Fibroblast of villous mesenchyme (primary cell): ENCODE data around the gene ZNF821. TPM values are rescaled to one million over a fixed set of nuclear protein-coding genes. Genes with fewer than 3 reads are reported as not detected.

Source experiments
- DNase-seq: peaks from one replicate; pipeline ENCODE4 v3.0.0-alpha.2; 2010; ENCODE audit warnings: low read depth
- H3K4me3 ChIP-seq: 2 replicates; pipeline ENCODE4 v1.5.1; 2011; ENCODE audit warnings: low read depth, mild to moderate bottlenecking, low read length
- total RNA-seq: library from RNA; depleted of rRNA; stranded (reverse); fragments of >200 nt; gene quantifications from 2 replicates; pipeline ENCODE4 v1.2.3, GENCODE V29; 2012
- TF ChIP-seq, protein P1 (sequence below): IDR thresholded peaks from 2 replicates; pipeline ENCODE4 v1.5.1; 2012; ENCODE audit warnings: low read depth, mild to moderate bottlenecking, low read length; ENCODE audit not compliant: insufficient read depth

ZNF821 gene
- total RNA-seq, 1 donor: 3.9 TPM

GRCh38 chr16:71927787-71928186, 43.8 kb upstream of the ZNF821 start:
- no peak for DNase-seq
- no peak overlapping the region for H3K4me3 ChIP-seq
- TF ChIP-seq, protein P1, sequence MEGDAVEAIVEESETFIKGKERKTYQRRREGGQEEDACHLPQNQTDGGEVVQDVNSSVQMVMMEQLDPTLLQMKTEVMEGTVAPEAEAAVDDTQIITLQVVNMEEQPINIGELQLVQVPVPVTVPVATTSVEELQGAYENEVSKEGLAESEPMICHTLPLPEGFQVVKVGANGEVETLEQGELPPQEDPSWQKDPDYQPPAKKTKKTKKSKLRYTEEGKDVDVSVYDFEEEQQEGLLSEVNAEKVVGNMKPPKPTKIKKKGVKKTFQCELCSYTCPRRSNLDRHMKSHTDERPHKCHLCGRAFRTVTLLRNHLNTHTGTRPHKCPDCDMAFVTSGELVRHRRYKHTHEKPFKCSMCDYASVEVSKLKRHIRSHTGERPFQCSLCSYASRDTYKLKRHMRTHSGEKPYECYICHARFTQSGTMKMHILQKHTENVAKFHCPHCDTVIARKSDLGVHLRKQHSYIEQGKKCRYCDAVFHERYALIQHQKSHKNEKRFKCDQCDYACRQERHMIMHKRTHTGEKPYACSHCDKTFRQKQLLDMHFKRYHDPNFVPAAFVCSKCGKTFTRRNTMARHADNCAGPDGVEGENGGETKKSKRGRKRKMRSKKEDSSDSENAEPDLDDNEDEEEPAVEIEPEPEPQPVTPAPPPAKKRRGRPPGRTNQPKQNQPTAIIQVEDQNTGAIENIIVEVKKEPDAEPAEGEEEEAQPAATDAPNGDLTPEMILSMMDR: no peak

DNA sequence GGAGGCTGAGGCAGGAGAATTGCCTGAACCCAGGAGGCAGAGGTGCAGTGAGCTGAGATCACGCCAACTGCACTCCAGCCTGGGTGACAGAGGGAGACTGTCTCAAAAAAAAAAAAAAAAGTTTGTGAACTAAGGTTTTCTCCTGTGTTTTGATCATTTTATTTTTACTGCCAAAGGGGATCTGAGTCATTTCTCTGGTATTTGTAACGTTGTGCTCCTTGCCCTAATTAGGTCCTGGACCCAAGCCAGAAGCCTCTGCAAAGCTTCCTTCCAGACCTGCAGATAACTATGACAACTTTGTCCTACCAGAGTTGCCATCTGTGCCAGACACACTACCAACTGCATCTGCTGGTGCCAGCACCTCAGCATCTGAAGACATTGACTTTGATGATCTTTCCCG, 43.4 kb upstream of the ZNF821 start:
- DNase-seq: peak; percentile 87
- H3K4me3 ChIP-seq: no peak overlapping the region
- TF ChIP-seq, protein P1: no peak

DNA sequence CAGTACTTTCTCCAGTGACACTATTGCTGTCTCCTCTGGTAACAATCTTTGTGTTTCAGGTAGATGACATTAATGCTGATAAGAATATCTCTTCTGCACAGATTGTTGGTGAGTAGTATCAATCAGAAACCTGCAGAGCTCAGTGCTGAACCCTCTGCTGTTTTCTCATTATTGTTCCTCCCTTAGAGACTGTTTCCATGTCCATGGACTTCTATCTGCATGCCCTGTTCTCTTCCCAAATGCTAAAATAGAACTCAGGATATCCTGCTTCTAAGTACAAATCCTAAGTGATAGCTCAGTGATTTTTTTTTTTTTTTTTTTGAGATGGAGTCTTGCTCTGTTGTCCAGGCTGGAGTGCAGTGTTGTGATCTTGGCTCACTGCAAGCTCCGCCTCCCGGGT, 40.7 kb upstream of the ZNF821 start:
- H3K4me3 ChIP-seq: no peak overlapping the region
- no peak for DNase-seq
- TF ChIP-seq, protein P1: no peak

DNA sequence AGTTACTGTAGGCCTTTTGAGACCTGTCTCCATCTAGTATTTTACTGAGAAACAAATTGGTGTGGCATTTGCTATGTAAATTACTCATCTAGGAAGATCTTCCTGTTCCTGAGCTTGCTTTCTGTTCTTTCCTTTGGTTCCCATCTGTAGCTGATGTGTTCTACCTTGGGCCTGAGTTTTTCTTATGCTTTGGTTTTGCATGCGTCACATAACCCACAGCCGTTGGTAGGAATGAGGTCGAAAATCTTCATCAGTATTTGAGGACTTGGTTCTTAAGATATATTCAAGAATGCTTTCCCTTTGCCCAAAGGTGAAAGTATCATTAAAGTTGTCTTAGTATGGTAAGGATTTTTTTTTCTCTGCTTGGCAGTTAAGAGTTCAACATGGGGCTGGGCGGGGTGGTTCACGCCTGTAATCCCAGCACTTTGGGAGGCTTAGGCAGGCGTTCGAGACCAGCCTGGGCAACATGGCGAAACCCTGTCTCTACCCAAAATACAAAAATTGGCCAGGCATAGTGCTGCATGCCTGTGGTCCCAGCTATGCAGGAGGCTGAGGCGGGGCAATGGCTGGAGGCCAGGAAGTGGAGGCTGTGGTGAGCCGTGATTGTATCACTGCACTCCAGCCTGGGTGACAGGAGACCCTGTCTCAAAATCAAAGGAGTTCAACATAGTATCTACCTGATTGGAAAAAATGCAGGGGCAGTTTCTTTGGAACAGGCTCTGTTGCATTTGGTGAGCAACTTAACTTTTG, 40.1 kb upstream of the ZNF821 start:
- H3K4me3 ChIP-seq: no peak overlapping the region
- TF ChIP-seq, protein P1: no peak
- DNase-seq: no peak

DNA sequence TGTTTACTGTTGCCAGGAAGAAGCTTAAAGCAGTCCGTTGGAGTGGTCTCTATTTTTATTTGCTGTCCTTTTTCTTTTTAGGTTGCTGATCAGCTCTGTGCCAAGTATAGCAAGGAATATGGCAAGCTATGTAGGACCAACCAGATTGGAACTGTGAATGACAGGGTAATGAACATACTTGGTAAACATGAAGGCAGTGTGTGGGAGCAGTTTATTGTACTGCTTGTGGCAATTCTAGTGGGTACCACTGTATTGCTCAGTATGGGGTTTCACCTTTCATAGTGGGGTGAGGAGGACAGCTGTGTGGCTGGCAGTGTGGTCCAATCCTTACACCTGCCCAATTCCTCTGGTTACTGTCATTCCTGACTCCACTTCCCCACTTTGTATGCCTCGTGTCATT, 36.7 kb upstream of the ZNF821 start:
- TF ChIP-seq, protein P1: no peak
- DNase-seq: no peak
- H3K4me3 ChIP-seq: no peak overlapping the region

- peak; percentile 36 for DNase-seq
Measured at GRCh38 chr16:71919035-71919434, 35.1 kb upstream of the ZNF821 start.

More at GRCh38 chr16:71919035-71919434, 35.1 kb upstream of the ZNF821 start:
- no peak overlapping the region for H3K4me3 ChIP-seq
- TF ChIP-seq, protein P1: no peak
